DMS53 treated with DMSO at 0.1 percent for 48 hours (cell line): ENCODE results near the gene SOS2.
A peak's percentile ranks its signal among the peaks of the same experiment; 100 is the strongest.
"Not testable (repeated sequence)": the region's sequence is repeated elsewhere in the genome, so short reads cannot be mapped to it uniquely, and the experiment has no call there.

Source experiments
- DNase-seq: peaks from one replicate; lab custom pipeline; 2025; ENCODE audit not compliant: unreplicated experiment; lab: John Stamatoyannopoulos, UW

The SOS2 gene

DNA sequence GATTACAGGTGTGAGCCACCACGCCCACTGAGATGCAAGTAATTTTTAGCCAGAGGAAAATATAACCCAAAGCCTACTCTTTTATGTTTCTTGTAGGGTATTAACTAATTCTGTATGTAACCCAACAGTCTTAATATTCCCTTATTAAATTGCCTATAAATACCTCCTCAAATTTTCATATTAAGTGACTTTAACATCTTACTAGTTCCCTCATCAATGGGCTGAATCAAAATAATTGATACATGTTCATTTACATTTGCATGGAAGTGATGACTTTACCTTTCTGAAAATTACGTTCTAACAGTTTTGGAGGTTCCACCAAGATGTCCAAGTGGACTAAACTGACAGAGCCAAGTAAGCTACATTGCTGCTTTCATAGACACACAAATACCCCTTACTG lies 3.1 kb downstream of the SOS2 start:
- DNase-seq: no peak

DNA sequence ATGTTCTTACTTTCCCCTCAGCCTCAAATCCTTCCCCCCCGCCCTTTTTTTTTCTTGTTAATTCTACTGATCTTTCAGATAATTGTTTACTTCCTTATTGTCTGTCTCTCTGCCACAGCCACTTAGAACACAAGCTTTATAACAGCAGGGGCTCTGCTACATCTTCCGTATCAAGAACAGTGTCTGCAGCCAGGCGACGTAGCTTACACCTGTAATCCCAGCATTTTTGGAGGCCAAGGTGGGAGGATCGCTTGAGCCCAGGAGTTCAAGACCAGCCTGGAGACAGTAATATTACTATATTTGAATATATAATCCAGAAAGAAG lies 5.4 kb downstream of the SOS2 start:
- DNase-seq: no peak

DNA sequence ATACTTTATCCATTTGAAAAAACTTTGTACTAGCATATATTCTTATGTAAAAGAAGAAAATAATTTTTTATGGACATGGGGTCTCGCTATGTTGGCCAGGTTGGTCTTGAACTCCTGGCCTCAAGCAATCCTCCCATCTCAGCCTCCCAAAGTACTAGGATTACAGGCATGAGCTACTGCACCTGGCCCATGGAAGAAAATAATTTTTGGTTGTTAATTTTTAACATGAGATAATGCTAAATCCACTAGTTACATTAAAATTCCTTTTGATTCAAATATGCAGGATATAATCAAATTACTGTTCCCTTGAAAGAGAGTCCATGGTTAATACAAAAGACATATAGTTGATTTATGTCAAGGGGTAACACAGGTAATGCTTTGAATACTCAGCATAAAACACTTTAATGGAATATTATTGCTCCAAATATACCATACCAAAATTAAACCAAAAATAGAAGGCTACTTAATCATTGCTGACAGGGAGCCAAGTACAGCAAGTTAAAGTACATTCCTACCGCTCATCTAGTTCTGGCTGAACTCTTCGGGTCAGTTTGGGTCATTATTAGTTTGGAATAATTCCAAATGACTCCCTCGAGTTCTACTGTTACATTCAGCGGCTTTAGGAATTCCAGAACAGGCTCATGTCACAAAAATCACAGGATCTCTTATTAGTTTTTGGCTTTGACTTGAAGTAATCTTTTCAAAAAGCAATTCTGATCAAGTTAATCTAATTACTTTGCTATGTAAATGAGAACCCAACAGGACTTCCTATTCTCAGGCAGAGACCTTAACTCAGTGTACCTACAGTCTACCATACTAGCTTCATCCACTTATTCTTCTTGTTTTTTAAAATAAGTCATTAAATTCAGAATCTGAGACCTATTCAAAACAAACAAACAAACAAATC lies 6.1 kb downstream of the SOS2 start:
- DNase-seq: no peak

DNA sequence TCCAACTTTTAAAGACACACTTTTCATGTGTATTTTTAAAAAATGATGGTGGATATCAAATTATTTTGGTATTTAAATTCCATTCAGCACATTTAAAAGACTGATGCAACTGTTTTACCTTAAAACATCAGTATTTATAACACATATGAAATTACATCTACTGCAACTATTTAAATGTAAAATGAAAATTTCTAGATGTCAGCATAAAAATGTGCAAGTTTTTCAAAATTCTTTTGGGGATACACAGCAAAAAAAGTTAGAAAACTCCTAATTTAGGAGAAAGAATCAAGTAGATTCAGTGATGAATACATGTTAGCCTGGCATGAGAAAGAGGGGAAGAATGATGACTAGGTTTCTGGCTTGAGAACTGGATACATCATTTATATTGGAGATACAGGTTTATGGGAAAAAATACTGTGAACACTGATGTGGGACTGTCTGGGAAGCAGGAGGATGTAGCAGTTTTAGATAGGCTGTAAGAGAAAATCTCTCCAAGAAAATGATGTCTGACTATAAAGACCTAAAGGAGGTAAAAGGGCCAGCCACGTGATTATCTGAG lies 9.2 kb downstream of the SOS2 start:
- DNase-seq: no peak

DNA sequence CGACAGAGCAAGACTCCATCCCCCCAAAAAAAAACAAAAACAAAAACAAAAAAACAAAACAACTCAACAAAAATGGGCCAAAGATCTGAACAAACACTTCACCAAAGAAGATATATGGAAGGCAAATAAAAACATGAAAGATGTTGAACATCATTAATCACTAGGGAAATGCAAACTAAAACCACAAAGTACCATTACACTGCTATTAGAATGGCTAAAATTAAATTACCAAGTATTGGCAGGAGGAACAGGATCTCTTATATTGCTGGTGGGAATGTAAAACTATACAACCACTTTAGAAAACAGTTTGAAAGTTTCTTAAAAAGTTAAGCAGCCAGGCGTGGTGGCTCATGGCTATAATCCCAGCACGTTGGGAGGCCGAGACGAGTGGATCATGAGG lies 12.9 kb downstream of the SOS2 start:
- DNase-seq: no peak

DNA sequence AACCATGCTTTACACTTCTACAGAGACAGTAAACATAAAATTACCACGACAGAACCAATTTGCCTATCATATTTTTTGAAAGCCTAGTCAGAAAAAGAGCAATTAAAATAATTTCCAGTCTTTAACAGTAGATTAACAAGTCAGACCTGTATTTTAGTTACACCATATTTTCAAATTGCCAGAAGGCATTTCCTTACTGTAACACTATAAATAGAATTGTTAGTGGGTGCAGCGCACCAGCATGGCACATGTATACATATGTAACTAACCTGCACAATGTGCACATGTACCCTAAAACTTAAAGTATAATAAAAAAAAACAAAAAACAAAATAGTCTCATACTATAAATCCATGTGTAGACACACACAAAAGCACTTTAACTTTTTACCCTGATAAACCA lies 16.0 kb downstream of the SOS2 start:
- DNase-seq: no peak

DNA sequence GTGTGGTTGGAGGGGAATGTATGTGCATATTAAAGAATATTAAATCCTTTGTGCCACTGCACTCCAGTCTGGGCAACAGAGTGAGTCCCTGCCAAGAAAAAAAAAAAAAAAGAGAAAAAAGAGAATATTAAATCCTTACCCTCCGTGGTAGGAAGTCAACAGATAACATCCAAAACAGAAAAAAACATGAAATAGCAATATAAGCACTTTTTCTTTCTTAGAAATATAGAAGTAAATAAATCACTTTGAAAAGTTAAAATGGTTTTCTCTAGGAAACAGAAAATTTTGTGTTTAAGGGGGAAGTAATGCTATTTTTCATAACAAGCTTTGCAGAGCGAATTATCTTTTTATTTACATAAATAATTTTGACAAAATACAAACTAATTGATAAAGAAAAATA lies 17.6 kb downstream of the SOS2 start:
- no peak for DNase-seq

DNA sequence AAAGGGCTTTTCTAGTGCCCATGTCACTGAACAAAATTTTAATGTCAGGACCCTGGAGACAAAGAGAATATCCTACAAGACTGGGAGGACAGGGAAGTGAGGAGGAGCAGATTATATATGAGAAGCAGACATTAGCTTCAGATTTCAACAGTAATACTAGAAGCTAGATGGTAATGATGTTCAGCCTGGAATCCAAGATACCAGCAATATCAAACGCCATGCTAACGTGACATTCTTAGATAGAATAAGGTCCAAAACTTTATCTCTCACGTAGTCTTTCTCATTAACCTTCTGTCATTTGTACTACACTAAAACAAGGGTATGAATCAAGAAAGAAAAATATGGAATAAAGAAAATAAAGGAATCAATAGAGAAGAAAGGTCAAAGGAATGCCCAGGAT lies 18.7 kb downstream of the SOS2 start:
- no peak for DNase-seq

DNA sequence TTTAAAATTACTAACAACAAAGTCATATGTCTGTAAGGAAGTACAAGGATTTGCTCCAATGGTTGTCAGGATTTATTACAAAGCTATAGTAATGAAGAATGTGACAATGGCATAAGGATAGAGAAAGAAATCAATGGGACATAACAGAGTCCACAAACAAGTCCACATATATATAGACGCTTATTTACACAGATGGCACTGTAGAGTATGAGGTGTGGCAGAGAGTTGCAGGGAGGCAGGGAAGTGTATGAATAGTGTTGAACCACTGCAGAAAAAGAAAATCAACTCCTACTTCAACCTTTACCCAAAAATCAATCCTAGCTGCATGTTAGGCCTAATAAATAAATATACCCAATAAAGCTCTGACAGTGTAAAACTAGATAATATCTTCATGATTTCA lies 21.3 kb downstream of the SOS2 start:
- DNase-seq: peak; percentile 57

DNA sequence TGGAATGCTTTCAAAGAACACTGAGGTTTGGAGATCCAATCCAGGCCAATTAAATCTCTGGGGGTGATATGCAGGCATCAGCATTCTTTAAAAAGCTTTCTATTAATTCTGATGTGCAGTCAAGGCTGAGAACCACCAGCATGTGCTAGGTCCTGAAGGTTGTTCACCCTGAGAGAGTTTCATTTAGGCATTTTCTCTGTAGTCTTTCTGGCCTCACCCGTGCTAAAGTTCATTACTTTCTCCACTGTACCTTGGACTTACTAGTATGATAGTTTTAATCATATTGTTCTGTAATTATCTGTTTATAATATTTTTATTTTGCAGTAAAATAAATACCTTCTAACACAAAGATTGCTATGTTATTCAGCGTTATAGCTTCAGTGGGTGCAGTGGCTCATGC lies 32.9 kb downstream of the SOS2 start:
- no peak for DNase-seq

DNA sequence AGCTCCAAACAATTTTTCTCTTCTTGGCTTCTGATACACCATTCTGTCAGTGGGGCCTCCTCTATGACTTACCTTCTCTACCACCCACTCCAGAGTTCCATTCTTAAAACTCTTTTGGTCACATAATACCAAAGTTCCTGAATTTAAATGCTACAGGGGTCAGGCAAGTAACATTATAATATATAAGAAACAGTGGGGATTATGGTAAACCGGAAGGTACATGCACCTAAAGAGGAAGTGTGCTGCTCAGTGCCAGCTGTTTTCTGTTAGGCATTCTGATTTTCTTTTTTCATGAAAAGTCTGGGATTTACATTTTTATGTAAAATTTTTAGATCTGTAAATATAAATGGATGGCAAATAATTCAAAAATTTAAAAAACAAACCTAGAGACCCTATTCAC lies 39.9 kb downstream of the SOS2 start:
- DNase-seq: no peak

DNA sequence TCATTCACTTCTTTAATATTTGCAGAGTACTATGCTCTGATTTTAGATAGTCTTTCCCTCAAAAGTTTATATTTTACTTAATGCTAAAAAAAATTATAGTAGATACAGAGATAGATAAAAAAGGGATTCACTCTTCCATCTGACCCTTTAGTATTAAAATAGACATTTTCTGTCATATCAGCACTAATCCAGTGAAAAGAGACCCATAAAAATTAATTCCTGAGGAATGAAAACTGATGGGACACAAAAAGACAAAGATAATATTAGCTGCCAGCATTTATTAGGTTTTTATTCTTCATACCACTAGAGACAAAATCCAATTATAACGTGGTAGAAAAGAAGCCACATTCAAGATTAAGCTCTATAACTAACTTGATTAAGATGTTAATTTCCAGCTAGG lies 45.3 kb downstream of the SOS2 start:
- no peak for DNase-seq

DNA sequence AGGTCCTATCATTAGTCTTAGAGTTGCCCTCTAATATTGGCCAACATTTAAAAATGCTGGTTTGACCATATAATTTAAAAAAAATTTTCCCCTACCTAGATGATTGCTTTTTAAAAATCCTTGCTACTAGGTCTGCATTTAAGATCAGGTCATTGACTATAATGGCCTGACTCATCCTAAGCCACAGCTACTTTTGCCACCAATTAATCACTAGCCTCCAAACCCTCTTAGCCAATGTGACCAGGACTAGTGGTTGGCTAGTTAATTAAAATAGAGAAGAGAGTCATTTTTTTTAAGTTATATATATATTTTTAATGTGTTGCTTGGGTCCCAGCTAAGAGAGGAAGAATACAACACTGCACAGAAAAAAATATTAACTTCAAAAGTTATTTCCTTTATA lies 57.5 kb downstream of the SOS2 start:
- no peak for DNase-seq

DNA sequence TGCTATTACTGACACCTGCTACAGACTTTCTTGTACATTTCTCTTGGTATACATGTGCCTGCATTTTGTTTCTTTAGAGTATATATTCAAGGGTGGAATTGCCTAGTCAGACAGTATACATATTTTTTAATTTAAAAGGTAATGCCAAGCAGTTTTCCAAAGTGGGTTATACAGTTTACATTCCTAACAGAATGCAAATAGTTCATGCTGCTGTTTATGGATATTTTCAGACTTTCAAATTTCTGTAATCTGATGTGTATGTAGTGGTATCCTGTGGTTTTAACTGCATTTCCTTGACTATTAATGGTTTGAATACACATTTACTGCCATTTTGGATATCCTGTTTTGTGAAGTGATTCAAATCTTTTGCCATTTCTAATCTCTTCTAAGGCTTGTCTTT lies 59.5 kb downstream of the SOS2 start:
- no peak for DNase-seq

DNA sequence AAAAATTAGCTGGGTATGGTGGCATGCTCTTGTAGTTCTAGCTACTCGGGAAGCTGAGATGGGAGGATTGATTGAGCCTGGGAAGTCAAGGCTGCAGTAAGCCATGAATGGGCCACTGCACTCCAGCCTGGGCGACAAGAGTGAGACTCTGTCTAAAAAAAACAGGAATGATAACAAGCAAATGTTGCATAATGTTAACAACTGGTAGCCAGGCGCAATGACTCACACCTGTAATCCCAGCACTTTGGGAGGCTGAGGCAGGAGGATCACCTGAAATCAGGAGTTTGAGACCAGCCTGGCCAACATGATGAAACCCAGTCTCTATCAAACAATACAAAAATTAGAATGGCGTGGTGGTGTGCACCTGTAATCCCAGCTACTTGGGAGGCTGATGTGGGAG lies 64.0 kb downstream of the SOS2 start:
- DNase-seq: not testable (repeated sequence)

DNA sequence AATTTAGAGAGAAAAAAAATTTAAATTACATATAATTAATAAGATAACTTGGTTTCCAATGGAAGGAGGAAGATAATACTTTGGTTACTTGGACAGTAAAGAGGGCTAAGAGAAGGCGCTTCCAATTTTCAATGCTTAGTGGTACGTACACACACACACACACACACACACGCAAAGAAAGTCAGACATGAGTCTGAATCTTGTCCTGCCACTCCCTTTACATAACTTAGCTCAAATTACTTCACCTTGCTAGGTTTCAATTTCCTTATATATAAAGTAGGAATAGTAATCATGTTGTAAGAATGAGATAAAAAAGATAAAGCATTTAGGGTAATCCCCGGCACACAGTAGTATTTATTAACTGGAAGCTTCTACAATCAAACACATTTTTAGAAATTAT lies 75.3 kb downstream of the SOS2 start:
- DNase-seq: no peak

DNA sequence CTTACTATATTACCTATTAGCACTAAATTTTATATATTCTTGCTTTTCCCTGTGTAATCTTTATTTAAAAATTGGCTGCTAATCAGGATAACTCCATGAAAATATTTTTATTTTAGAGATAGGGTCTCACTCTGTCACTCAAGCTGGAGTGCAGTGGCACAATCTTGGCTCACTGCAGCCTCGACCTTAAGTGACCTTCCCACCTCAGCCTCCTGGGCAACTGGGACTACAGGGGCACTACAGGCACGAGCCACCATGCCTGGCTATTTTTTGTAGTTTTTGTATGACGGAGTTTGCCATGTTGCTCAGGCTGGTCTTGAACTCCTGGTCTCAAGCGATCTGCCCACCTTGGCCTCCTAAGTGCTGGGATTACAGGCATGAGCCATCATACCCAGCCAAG lies 82.6 kb downstream of the SOS2 start:
- no peak for DNase-seq

DNA sequence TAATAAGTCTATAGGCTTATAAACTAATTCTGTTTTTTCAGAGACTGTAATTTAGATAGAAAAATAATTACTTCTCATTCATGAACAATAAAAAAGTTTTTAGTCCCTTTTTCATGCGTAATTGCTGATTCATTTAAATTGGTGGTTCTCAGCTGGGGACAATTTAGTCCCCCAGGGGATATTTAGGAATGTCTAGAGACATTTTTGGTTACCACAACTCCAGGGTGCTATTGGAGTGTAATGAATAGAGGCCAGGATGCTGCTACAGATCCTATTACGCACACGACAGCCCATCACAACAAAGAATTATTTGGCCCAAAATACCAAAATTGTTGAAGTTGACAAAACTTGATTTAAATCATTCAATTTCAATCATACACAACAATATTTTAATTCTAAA lies 92.2 kb downstream of the SOS2 start:
- DNase-seq: no peak

DNA sequence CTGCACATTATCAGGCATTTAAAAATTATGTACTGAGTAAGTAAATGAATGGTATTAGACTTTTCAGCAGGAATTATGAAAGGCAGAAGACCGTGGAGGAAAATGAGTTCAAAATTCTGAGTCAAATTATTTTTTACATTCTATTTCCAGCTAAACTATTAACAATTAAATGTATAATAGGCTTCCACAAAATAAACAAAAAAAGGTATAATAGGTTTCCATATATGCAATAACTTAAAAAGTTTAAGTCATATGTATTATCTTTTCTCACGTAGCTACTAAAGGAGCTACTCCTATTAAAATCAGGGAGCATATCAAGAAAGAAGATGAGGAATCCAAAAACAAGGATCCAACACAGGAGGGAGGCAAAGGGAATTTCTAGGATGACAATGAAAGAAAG lies 103.6 kb downstream of the SOS2 start:
- DNase-seq: no peak

DNA sequence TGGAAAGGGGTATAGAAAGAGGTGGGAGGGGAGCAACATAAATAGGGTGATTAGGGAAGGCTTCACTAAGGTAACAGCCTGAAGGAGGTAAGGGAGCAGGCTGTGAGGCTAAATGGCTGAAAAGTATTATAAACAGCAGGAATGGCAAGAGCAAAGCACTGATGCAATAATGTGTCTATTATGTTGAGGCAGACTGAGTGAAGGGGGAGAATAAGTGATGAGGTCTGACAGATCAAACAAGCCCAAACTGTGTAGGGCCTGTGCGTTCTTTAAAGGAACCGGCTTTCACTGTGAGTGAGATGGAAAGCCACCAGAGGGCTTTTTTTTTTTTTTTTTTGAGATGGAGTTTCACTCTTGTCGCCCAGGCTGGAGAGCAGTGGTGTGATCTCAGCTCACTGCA lies 108.3 kb downstream of the SOS2 start:
- DNase-seq: no peak

DNA sequence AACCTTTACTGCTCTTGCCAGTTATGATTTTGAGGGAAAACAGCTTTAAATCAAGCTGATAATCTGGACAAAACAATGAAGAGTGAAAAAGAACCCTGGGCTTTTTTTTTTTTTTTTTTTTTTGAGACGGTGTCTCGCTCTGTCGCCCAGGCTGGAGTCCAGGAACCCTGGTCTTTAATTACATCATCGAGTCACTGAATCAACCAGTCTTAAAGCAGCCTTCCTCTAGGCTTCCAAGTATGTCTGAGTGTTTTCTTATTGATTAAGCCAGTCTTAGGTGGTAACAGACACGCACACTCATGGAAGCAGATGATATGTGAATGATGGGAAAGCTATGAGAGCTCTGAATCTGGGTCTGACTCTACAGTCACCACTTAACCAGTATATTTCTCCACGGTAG lies 109.1 kb downstream of the SOS2 start:
- no peak for DNase-seq

DNA sequence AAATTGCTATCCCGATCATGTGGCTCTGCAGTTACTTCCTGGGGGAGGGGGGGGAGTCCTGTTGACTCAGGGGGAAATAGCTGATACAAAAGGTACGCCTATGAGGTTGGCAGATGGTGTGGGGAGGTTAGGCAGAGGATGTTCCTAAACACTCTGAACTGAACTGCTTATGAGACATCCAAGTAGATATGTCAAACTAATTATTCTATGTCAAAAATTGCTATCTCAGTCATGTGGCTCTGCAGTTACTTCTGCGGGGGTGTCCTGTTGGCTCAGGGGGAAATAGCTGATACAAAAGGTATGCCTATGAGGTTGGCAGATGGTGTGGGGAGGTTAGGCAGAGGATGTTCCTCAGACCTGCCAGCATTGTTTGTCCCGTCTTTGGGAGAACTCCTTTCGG lies 109.9 kb downstream of the SOS2 start:
- no peak for DNase-seq

DNA sequence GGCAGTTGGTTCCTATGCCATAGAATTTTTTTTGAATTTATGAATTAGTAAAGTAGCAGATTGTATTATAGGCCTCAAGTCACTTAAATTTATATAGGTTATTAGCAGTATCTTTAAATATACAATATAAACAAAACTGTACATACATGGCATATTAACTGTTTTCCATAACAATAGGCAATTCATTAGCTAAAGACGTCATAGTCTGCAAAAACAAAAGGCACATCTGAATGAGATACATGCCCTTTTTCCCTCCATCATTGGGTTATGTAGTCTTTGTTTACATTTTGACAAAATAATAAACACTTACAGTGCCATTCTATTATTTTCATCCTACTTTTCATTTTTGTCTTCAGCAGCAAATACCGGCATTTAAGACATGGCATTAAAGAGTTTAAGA lies 113.9 kb downstream of the SOS2 start:
- no peak for DNase-seq
